SKM-1 treated with dmso at 0.1 percent for 144 hours (cell line): Measurements from ENCODE around the gene TMEM131L.
"Not testable (repeated sequence)": the region's sequence is repeated elsewhere in the genome, so short reads cannot be mapped to it uniquely, and the experiment has no call there.

ENCODE experiments used
- DNase-seq: peaks from one replicate; lab custom pipeline; 2025; ENCODE audit not compliant: unreplicated experiment; lab: John Stamatoyannopoulos, UW

The TMEM131L gene

DNA sequence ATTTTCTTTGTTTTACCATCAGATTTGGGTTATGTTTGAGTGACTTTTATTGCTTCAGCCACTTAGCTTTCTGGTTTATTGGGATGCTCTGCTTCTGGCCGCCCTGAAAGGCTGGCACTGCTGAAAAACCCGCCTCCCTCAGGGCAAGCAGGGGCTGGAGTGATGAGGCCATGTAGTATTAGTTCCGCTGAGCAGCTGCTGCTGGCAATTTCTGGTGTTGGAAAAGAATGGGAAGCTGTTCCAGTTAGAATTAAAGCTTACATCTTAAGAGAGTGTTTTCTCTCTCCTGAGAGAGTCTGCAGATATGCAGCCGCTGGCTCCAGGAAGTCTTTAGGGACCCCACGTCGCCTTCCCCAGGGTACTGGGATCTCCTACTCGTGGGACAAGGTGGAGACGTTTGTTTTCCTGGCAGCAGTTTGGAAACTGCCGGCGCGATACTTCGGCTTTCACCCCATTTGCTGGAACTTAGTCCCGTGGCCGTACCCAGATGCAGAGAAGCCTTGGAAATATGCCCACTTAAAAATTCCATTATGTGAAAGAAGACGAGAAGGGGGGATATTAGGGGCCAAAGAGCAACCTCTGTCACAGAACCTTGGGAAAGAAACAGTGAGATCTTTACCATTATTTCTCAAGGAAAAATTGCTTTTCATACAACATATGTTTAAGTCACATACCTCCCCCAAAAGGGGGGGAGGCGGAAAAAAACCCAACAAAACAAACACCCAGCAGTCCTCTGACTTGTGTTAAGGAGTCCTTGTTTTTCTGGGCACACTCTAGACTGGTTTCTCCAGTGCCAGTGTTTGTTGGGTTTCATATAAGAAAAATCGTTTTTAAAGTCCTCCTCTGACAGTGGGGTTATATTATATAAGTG is 72.6 kb downstream of the TMEM131L start:
- DNase-seq, result no peak

DNA sequence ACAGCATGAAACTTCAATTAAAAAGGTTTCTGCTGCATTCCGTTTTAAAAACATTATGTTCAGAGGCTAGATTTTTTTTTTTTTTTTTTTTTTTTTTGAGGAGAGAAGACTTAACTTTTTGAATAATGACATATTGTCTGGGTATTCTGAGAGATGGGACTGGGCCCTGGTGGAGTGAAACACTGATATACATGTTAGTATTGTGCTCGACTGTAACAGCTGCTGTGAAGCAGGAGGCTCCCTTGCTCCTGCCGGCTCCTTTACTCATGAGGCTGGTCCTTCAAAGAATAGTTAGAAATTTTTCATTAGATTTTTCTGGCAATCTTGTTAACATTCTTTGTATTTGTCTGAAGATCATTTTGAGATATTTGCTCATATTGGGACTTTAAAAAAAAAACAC is 73.3 kb downstream of the TMEM131L start:
- DNase-seq, result no peak

DNA sequence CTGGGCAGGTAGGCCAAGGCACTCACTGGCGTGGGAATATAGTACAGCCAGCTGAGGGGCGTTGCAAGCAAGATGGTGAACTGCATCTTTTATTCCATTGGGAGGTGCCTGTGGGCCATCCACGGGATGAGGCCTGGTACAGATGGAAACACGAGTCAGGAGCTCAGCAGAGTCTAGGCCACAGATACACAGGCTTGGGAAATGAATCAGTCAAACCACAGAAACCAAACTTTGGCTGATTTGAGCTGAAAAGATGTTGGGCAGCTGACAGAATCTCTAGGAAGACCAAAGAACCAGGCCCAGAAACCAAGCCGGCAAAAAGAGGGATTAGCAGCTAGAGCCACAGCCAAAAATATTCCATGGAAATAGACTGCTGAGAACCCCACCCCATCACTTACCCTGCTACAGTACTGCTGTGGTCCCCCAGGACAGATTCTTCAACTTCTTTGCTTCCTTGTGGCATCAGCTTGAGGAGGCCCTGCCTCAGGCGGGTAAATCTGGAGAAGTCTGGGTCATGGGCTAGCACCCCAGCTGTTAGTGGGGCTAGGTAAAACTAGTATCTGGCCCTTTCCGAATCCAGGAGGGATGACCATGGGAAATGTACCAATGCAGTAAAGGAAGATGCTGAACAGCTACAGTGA is 75.4 kb downstream of the TMEM131L start:
- no peak for DNase-seq

DNA sequence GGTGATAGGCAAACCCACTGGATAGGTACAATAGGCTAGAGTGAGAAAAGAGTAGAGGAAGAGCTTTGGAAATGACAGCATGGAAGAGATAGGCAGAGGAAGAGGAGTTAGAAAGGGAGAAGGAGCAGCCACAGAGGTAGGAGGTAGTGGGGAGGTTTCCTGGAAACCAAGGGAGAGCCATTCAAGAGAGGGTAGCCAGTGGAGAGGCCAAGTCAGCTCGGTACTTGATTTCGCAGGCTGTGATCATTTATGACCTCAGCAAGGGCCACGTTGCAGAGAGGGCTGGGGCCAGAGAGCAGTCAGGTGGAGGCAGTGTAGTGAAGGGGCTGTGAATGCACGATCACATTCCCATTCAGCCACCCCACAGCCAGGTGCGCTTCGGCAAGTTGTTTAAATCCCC is 76.0 kb downstream of the TMEM131L start:
- no peak for DNase-seq

DNA sequence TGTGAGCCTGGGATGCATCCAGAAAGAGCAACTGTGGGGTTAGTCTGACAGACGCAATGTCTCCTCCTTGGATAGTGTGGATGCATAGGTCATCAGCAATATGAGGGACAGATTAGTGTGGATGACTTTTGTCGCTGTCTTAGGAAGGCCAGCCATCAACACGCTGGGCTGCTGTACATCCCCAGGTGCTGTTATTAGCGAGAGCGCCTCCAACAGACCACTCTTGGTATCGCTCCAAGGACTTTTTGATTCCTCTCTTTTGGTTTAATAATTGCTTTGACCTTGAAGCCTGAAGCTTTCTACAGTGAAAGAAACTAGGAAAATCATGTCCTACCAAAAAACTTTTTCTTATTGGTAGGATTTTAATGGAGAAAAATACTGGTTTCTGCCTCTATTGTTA is 76.7 kb downstream of the TMEM131L start:
- no peak for DNase-seq

DNA sequence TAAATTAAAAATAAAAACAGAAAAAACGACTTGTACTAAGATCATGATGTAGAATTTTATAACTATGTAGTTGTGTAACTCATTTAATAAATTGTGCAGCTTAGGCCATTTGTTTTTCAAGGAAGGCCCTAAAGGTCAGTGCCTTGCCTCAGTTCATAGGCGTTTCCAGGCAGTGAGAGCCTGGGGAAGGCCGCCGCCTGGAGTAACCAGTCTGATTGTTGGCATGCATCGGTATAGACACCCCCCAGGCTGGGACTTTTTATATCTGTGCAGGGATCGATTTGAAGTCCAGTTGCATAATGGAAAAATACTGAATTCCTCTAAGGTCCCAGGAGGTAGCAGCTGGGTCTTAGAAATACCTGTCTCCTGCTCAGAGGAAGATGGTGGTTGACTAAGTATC is 77.2 kb downstream of the TMEM131L start:
- no peak for DNase-seq

DNA sequence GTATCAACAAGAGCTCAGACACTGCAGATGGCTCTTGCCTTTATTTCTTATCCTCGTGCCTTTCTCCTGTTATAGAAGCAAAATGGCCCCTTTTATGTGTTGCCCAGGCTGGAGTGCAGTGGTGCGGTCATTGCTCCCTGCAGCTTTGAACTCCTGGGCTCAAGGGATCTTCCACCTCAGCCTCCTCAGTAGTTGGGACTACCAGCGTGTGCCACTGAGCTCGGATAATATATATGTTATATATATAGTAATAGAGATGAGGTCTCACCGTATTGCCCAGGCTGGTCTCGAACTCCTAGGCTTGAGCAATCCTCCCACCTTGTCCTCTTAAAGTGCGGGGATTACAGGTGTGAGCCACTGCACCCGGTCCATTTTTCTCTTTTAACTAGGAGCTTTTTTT is 79.7 kb downstream of the TMEM131L start:
- DNase-seq, result no peak

DNA sequence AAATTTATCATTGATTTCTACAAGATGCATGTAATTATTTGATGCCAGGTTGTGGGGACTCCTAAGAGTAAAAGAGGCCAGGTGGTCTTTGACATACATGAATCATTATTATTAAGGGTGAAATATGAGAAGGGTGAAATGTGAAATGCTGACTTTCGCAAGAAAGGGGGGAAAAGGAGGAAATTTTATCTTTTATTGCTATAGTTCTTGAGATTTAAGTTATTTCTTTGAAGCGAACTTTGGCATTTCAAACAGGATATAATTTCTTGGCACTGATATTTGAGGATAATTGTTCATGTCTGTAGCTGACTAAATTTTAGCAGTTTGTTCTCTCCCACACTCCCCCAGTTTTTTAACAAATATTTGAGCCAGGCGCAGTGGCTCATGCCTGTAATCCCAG is 80.1 kb downstream of the TMEM131L start:
- DNase-seq, result no peak

DNA sequence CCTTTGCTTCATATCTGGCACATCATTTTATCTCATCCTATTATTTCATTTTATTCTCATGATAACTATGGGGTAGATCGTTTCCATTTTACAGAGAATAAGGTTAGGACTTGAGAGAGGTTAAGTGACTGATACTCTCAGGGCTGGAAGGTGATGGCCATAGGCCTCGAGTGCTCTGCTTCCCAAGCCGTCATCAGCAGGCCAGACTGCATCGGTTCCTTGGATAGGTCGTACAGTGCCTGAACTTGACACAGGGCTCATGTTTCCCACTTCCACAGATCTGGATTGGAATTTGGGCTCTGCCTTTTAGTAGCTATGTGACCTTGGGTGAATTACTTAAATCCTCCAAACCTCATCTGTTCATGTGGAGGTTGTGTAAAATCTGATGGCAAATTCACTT is 81.4 kb downstream of the TMEM131L start:
- DNase-seq, result no peak

DNA sequence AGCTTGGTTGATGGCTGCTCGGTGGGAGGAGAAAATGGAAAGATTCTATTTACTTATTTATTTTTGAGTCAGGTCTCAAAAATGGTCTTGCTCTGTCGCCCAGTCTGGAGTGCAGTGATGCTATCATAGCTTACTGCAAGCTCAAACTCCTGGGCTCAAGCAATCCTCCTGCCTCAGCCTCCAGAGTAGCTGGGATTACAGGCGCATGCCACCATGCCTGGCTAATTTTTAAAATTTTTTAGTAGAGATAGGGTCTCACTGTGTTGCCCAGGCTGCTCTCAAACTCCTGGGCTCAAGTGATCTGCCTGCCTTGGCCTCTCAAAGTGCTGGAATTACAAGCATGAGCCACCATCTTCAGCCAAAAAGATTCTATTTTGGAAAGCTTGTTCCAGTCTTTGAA is 82.7 kb downstream of the TMEM131L start:
- DNase-seq, result not testable (repeated sequence)

DNA sequence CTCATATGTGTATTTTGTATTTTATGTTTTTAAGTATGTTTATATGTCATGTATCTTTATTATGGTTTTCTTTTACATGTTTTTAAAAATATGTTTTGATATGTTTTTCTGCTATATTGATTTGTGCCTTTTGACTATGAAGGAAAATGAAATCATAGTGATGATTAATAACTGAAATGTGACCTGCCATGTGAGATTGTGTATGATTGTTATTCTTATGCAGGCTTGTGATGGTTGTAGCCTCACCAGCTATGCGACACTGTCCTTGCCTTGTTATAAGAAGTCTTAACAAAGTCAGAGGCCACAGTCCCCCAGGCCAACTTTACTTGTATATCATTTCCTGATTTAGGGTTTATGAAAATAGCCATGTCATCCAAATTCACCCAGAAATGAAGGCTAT is 83.2 kb downstream of the TMEM131L start:
- no peak for DNase-seq

DNA sequence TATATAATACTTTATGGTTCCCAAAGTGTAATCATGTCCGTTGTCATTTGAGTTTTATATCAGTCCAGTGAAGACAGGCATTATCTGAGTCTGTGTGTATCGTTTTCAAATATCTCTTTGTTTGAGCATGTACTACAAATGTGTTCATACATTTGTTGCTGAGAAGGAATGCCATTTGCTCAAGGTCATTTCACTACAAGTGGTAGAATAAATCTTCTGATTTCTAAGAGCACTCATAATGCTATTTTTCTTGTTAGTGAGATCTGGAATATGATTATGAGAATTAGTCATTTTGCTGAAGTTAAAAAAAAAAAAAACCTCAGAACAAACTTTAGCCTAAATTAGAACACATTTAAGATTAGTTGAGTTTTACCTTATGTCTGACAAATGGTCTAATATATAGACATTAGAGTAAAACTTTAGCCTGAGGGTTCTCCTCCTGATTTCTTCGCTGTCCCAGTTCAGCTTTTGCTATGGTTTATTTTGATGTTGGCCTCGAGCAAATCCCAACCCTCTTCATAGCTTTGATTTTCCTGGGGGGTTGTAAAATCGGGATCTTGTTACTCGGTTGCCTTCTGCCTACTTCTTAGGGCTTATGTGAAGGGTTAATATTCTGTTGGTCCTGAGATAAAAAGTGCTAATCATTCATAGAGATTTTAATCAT is 87.1 kb downstream of the TMEM131L start:
- no peak for DNase-seq

DNA sequence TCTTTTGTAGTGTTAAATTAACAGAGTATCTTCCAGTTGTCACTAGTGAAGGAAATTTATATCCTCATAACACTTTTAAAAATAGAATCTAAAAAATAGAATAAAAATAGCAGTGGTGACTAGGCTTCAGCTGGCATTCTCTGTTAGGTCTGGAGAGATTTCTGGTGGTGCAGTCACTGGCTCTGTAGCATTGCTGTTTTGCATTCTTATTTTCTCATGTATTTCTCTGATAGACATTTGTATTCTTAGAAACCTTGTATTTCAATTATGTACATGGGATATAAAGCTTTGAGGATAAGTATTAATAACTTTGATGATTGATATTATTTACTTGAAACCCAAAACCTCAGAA is 87.6 kb downstream of the TMEM131L start:
- DNase-seq, result no peak

DNA sequence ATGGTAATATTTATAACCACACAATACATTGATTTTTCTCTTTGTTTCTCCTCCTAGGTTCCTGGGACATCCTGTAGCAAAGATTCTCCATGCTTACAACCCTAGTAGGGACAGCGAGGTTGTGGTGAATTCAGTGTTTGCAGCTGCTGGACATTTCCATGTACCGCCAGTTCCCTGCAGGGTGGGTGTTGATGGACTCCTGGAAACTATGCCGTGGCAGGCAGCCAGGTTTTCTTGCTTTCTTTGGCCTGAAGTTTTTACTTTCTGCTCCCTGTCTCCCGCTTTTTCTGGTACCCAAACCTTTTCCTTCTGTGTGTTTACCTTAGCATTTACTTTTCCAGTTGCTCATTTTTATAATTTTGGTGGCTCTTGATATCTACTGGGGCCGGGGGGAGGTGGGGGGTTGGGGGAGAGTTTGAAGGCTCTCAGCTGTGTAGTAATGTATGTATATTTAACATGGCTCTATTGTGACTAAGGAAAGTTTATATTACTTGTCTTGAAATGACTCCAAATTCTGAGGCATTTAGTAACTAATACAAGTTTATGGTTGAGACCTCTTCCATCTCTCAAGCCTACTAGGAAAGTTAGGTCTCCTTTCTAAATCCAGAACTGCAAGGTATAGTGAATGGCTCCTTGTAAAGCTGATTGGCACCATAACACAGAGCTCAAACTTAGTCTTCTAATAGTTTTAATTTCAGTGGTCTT is 89.7 kb downstream of the TMEM131L start:
- no peak for DNase-seq

DNA sequence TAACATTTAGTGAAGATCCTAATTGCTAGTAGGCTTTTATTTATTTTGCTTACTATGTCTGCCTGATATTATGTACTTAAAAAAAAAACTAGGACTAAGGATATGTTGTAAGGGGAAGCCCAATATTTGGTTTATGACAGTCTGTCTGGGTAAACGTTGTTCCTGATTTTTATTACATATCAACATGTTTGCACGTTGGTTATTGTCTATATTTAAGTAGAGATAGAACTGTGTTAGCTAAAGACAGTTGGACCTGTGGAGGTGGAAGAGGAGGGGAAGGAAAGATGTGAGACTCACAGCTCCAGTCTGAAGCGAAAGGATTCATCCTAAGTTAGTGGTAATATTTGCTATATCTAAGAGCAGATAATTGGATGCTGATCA is 90.3 kb downstream of the TMEM131L start:
- DNase-seq, result no peak

DNA sequence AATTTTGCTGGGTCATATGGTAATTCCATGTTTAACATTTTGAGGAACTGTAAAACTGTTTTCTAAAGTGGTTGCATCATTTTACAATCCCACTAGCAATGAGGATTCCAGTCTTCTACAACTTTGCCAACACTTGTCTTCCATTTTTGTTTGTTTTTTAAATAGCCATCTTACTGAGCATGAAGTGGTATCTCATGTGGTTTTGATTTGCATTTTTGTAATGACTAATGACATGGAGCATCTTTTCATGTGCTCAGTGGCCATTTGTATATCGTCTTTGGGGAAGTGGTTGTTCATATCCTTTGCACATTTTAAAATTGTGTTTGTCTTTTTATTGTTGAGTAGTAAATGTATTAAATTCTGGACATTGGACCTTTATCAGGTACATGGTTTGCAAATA is 94.7 kb downstream of the TMEM131L start:
- DNase-seq, result no peak

DNA sequence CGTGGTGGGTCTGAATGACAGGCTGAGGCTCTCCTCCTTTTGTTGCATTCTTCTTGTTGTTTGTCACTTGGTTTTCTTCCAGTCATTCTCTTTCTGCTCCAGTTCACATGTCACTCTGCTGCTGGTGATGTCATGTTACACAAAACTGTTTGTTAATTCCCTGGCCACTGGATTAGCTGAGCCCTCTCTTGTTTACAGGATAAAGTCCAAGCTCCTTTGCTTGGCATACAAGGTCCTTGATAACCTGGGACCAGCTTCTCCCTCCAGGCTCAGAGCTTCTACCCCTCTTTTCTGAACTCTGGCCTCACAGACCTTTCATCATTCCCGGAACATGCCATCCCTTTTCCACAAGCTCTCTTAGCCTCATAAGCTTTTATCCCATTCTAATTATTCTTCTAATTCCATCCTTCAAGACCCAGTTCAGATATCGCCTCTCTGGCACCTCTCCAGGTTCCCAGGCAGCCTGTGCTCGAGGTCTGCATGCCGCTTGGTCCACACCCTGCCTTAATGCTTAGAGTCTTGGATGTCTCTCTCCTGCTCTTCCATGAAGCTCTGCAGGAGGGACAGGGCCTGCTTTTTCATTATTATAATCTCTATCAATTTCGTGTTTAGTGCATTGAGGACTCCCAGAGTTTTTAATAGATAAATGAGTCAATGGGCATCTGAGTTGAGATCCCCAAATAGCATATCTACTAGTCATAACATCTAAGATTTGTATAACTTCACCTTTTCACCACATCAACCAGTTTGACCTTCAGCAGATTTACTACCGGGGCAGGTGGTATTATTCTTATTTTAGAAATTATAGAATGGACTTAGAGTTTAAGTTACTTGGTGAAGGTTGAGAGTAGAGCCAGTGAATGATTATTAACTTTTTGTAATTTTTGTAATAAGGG is 98.7 kb downstream of the TMEM131L start:
- no peak for DNase-seq

DNA sequence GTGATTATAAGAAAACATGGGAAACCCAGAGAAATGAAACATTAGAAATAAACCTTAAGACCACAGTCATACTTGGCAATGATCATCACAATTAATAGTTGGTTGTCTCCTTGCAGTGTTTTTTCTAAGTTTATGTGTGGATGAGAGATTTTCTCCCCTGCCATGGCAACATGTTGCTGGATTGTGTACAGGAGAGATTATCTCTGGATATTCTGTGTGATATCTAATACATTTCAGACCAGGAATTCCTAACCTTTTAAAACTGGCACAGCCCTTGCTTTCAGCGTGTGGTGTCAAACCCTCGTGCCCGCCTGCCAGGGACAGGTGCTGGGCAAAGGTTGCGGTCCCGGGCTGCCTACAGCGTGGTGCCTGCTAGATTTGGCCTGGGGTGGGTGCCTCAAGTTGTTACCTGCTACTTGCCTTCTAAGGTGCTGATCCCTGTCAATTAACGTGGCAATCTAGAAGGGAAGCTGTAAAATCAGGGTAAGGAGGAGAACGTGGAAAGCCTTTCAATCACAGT is 100.5 kb downstream of the TMEM131L start:
- DNase-seq, result no peak

DNA sequence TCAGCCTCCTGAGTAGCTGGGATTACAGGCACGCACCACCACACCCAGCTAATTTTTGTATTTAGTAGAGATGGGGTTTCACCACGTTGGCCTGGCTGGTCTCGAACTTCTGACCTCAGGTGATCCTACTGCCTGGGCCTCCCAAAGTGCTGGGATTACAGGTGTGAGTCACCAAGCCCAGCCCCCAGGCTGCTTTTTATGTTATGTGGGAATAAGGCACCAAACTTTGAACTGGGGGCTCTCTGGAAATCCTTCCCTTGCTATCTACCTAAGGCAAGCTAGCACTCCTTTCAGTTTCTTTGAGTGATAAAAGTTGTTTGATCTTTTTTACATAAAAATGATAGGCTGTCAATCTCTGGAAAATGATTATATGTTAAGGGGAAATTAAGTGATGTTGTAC is 101.5 kb downstream of the TMEM131L start:
- not testable (repeated sequence) for DNase-seq

DNA sequence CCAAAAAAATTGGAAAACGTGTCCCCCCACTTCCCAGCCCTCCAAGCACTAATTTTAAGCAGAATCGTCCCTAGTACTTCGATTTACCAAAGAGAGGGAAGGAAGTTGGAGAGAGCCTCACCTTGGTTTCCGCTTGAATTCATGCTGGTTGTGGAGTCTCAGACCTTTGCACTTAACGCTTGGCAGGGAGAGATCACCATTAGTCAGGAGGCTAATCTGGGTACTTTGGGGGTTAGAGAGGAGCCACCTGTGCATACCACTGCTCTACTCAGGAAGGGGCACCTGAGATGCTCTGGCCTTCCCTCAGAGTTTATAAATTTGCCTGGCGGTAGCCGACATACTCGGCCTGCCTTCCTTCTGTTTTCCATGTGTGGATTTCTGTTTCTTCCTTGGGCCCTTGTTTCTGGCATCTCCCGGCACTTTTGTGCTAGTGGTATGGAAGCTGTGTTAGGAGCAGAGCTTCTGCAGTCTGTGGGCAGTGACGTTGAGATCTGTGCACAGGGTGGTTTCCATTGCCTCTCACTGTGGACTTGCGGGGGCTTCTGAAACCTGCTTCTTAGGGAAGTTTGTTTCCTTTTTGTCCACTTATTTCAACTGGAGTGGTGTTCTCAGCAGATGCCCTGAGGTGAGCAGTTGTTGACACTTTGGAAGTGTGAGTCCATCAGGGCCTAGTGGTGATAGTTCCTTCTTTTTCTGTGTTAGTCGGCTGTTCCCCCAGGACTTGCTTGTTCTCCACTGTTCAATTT is 104.2 kb downstream of the TMEM131L start:
- no peak for DNase-seq
